SK-N-SH (cell line): ENCODE measurements around the gene PRDX1. TPM values are rescaled to one million over a fixed set of nuclear protein-coding genes. Genes with fewer than 3 reads are reported as not detected.
A peak's percentile ranks its signal among the peaks of the same experiment; 100 is the strongest.

ENCODE experiments used
- CTCF ChIA-PET: fragments of 300-600, 350-600 bp; formaldehyde crosslinking; extraction: SDS; loops from one replicate; lab custom pipeline; 2021; lab: Yijun Ruan, JAX
- POLR2A ChIA-PET: fragments of 350-600 bp; sonication (Branson Sonifier 250); formaldehyde crosslinking; extraction: SDS; loops from one replicate; lab custom pipeline; 2020; ENCODE audit warnings: antibody characterized with exemption, inconsistent platforms; lab: Yijun Ruan, JAX
- DNase-seq: peaks from one replicate; pipeline ENCODE4 v3.0.0; 2012
- H2AFZ ChIP-seq: fragments of 200-600 bp; sonication (generic); 2 replicates; pipeline ENCODE4 v1.8.1; 2016; ENCODE audit warnings: antibody characterized with exemption, mild to moderate bottlenecking, low read depth
- H3F3A ChIP-seq: fragments of 200-600 bp; sonication (generic); replicated peaks from 2 replicates; pipeline ENCODE3; 2016; ENCODE audit warnings: antibody characterized with exemption, mild to moderate bottlenecking; ENCODE audit not compliant: insufficient read depth
- H3K27ac ChIP-seq, 2 experiments: fragments of 200-500 bp in 1 of 2; fragments of 200-600 bp in 1 of 2; sonication (Bioruptor generic) in 1 of 2; sonication (generic), shearing (Covaris generic) in 1 of 2; 2 replicates each; pipeline versions ENCODE4 v1.5.1 to v1.6.1; 2014 to 2016; ENCODE audit warnings: low read depth in 2 of 2, inconsistent platforms in 1 of 2, low read length in 1 of 2, mild to moderate bottlenecking in 1 of 2, mixed read lengths in 1 of 2
- H3K27me3 ChIP-seq: fragments of 200-600 bp; sonication (generic), shearing (Covaris generic); 2 replicates; pipeline ENCODE4 v1.6.1; 2016; ENCODE audit warnings: mixed run types; ENCODE audit not compliant: insufficient read depth
- H3K36me3 ChIP-seq, 2 experiments: fragments of 200-500 bp in 1 of 2; fragments of 200-600 bp in 1 of 2; sonication (Bioruptor generic) in 1 of 2; sonication (generic) in 1 of 2; replicated peaks in 1 of 2; 2 replicates each; pipeline versions ENCODE3 to v1.5.1; 2014 to 2016; ENCODE audit warnings: low read length in 1 of 2, mild to moderate bottlenecking in 1 of 2; ENCODE audit not compliant: insufficient read depth in 2 of 2, control insufficient read depth in 1 of 2
- H3K4me1 ChIP-seq, 2 experiments: fragments of 200-500 bp in 1 of 2; fragments of 200-600 bp in 1 of 2; sonication (Bioruptor generic) in 1 of 2; sonication (generic), shearing (Covaris generic) in 1 of 2; 2 replicates each; pipeline versions ENCODE4 v1.5.1 to v1.6.1; 2014 to 2016; ENCODE audit warnings: low read depth in 1 of 2, low read length in 1 of 2, mixed run types in 1 of 2; ENCODE audit not compliant: insufficient read depth in 2 of 2, control insufficient read depth in 1 of 2
- H3K4me2 ChIP-seq: fragments of 200-600 bp; sonication (generic), shearing (Covaris generic); 2 replicates; pipeline ENCODE4 v1.6.1; 2017; ENCODE audit warnings: mixed run types
- H3K4me3 ChIP-seq, 2 experiments: fragments of 200-500 bp in 1 of 2; fragments of 200-600 bp in 1 of 2; sonication (Bioruptor generic) in 1 of 2; sonication (generic), shearing (Covaris generic) in 1 of 2; 2 replicates each; pipeline versions ENCODE4 v1.5.1 to v1.8.1; 2014 to 2016; ENCODE audit warnings: low read depth in 2 of 2, inconsistent platforms in 1 of 2, low read length in 1 of 2, mild to moderate bottlenecking in 1 of 2, mixed read lengths in 1 of 2, moderate library complexity in 1 of 2
- H3K79me2 ChIP-seq: fragments of 200-600 bp; sonication (generic); 2 replicates; pipeline ENCODE4 v1.8.1; 2017; ENCODE audit warnings: mild to moderate bottlenecking; ENCODE audit not compliant: insufficient read depth
- H3K9ac ChIP-seq: fragments of 200-600 bp; sonication (generic); 2 replicates; pipeline ENCODE4 v1.6.1; 2017; ENCODE audit warnings: mixed run types
- H3K9me2 ChIP-seq: fragments of 200-600 bp; sonication (generic); 2 replicates; pipeline ENCODE4 v1.6.1; 2017; ENCODE audit warnings: mixed run types
- H3K9me3 ChIP-seq: fragments of 200-600 bp; sonication (generic); 2 replicates; pipeline ENCODE4 v1.6.1; 2017; ENCODE audit warnings: mixed run types, mild to moderate bottlenecking, moderate library complexity
- H4K20me1 ChIP-seq: fragments of 200-600 bp; sonication (generic); 2 replicates; pipeline ENCODE4 v1.6.1; 2017; ENCODE audit warnings: mild to moderate bottlenecking, mixed run types; ENCODE audit not compliant: insufficient read depth
- ELF1 ChIP-seq: IDR thresholded peaks from 2 replicates; pipeline ENCODE4 v1.4.0; 2012
- FOXM1 ChIP-seq: IDR thresholded peaks from 2 replicates; pipeline ENCODE4 v1.4.0; 2012; ENCODE audit warnings: low read depth, mild to moderate bottlenecking
- GATA2 ChIP-seq: sonication (generic); formaldehyde crosslinking; IDR thresholded peaks from 2 replicates; pipeline ENCODE4 v1.5.0; 2020; ENCODE audit warnings: mild to moderate bottlenecking, missing genetic modification reagents
- JUND ChIP-seq: IDR thresholded peaks from 2 replicates; pipeline ENCODE4 v1.4.0; 2012
- NRF1 ChIP-seq: IDR thresholded peaks from 2 replicates; pipeline ENCODE4 v1.6.1; 2012; ENCODE audit warnings: low read depth, mild to moderate bottlenecking, low read length
- PBX3 ChIP-seq: IDR thresholded peaks from 2 replicates; pipeline ENCODE4; 2012
- REST ChIP-seq: IDR thresholded peaks from 2 replicates; pipeline ENCODE4 v1.6.1; 2012; ENCODE audit warnings: mild to moderate bottlenecking, low read depth, low read length, moderate library complexity
- RXRA ChIP-seq: IDR thresholded peaks from 2 replicates; pipeline ENCODE4 v1.4.0; 2012; ENCODE audit warnings: low read depth, mild to moderate bottlenecking, borderline replicate concordance
- SIN3A ChIP-seq: IDR thresholded peaks from 2 replicates; pipeline ENCODE4 v1.6.1; 2012; ENCODE audit warnings: low read depth, mild to moderate bottlenecking, low read length, moderate library complexity, borderline replicate concordance
- TCF12 ChIP-seq: IDR thresholded peaks from 2 replicates; pipeline ENCODE4 v1.4.0; 2012
- TEAD4 ChIP-seq: IDR thresholded peaks from 2 replicates; pipeline ENCODE4 v1.4.0; 2012; ENCODE audit warnings: mild to moderate bottlenecking, borderline replicate concordance; ENCODE audit not compliant: insufficient read depth
- USF1 ChIP-seq: IDR thresholded peaks from 2 replicates; pipeline ENCODE4 v1.4.0; 2012; ENCODE audit warnings: low read depth, borderline replicate concordance
- YY1 ChIP-seq: IDR thresholded peaks from 2 replicates; pipeline ENCODE4 v1.4.0; 2012; ENCODE audit warnings: low read depth, mild to moderate bottlenecking
- ZBTB33 ChIP-seq: IDR thresholded peaks from 2 replicates; pipeline ENCODE4 v1.4.0; 2012; ENCODE audit warnings: low read depth, borderline replicate concordance
- WGBS: methylation state at CpG from one replicate; pipeline ENCODE4 v1.1.6; 2017; ENCODE audit warnings: low lambda C conversion rate; 5-methylcytosine and 5-hydroxymethylcytosine counted together
- polyA plus RNA-seq, 3 experiments: library from polyadenylated mRNA; depleted of rRNA; stranded (reverse); fragments of >200 nt; gene quantifications; 2 replicates each; pipeline ENCODE4 v1.2.3, GENCODE V29; 2012
- TF ChIP-seq, protein P1 (sequence below): IDR thresholded peaks from 2 replicates; pipeline ENCODE4 v1.4.0; 2012; ENCODE audit warnings: low read depth

PRDX1 gene
- polyA plus RNA-seq, 1 of the 3 experiments (the other 2 are of a cell fraction), result 467 TPM

DNA sequence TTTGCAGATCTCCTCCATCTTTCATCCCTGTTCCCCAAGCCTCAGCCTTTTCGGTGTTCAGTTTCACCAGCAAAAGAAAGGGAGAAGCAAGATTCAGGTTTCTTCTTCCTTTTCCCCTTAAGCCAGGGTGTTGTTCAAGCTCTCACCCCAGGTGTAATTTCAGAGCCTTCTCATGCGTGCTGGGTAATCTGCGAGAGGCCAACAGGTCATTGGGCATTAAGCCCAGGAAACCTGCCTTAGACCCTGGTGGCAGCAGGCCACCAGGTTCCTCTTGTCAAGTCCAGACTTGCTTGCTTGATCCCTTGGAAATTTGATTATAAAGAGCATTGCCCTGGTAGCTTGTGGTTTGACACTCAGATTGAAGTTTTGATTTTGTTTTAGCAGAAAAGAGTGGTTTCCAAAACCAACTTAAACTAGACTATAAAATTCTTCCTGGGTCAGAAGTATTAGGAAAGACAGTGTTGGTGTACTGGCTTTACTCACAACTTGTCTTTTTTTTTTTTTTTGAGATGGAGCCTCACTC lies 35.8 kb upstream of the PRDX1 start:
- Histone ChIP-seq H3K27me3 (no peaks in the 10 kb centered on the region), H3F3A (peaks cover 6% of the 10 kb centered on the region), H3K9ac (no peak overlapping the region), H3K4me1 (peaks cover under 1 to 6% of the 10 kb centered on the region in 2 experiments; a peak in 2 of 4 replicates), H2AFZ (no peak overlapping the region), H3K9me3 (no peaks in the 10 kb centered on the region), H4K20me1 (no peaks in the 10 kb centered on the region), H3K9me2 (no peaks in the 10 kb centered on the region), H3K36me3 (peaks cover 7 to 26% of the 10 kb centered on the region in 2 experiments), H3K4me3 (no peak overlapping the region), H3K27ac (peak overlapping the region in 1 of 2 experiments; percentile 50; a peak in 2 of 4 replicates), H3K79me2 (peaks cover 50% of the 10 kb centered on the region), H3K4me2 (no peak overlapping the region; the same call in 1 of the 2 replicates)
- DNase-seq, result no peak
- POLR2A ChIA-PET, result interaction anchor here (0.5 to 1.3 kb wide), 4 partner anchors 30 to 57 kb away, joined by 3 to 8 read pairs (median 3); partner anchors contain the start of genes CCDC163, MMACHC and PRDX1
- no peak for TF ChIP-seq JUND
- no peak for TF ChIP-seq TCF12
- TF ChIP-seq YY1, result no peak
- no peak for TF ChIP-seq USF1
- no peak for TF ChIP-seq ELF1
- no peak for TF ChIP-seq REST
- no peak for TF ChIP-seq SIN3A
- no peak for TF ChIP-seq ZBTB33
- TF ChIP-seq GATA2 (CRISPR knock-in tag), result no peak
- TF ChIP-seq PBX3, result no peak
- no peak for TF ChIP-seq NRF1
- TF ChIP-seq FOXM1, result no peak
- TF ChIP-seq RXRA, result no peak
- TF ChIP-seq, protein P1, sequence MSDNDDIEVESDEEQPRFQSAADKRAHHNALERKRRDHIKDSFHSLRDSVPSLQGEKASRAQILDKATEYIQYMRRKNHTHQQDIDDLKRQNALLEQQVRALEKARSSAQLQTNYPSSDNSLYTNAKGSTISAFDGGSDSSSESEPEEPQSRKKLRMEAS, result no peak
- no peak for TF ChIP-seq TEAD4
- 91% methylated on average over 3 of the region's 3 CpGs for WGBS
- CTCF ChIA-PET, result interaction anchor here (0.8 to 2.6 kb wide), 4 partner anchors 9 to 45 kb away, joined by 3 to 11 read pairs (median 4); no protein-coding TSS in a partner anchor
